Erythroblast (primary cell): ENCODE measurements around the gene GMCL1.
"Not testable (repeated sequence)": the region's sequence is repeated elsewhere in the genome, so short reads cannot be mapped to it uniquely, and the experiment has no call there.

Experiments
- DNase-seq, 2 experiments: peaks; one replicate each; lab custom pipeline; 2025; lab: John Stamatoyannopoulos, UW
- GATA1 ChIP-seq: IDR thresholded peaks from 2 replicates; pipeline ENCODE4 v1.6.1; 2011; ENCODE audit warnings: low read depth, mild to moderate bottlenecking, control low read depth, low read length, moderate library complexity
- POLR2A ChIP-seq: IDR thresholded peaks from 2 replicates; pipeline ENCODE4 v1.6.1; 2011; ENCODE audit warnings: mild to moderate bottlenecking, low read length

Gene GMCL1

GRCh38 chr2:69798290-69798908 is 31.1 kb upstream of the GMCL1 start:
- TF ChIP-seq GATA1, result no peak
- no peak for TF ChIP-seq POLR2A
- DNase-seq, result no peak

GRCh38 chr2:69798909-69799526 is 30.4 kb upstream of the GMCL1 start:
- DNase-seq, result peak; percentile 89 to 98
- peak; percentile 43 for TF ChIP-seq POLR2A
- TF ChIP-seq GATA1, result peak; percentile 67

GRCh38 chr2:69801745-69802290 is 27.6 kb upstream of the GMCL1 start:
- no peak for DNase-seq
- TF ChIP-seq GATA1 (no peak), POLR2A (no peak)

- not testable (repeated sequence) for DNase-seq
These were observed 26.6 kb upstream of the GMCL1 start for GRCh38 chr2:69802781-69803367.

GRCh38 chr2:69804416-69804815 is 25.0 kb upstream of the GMCL1 start:
- TF ChIP-seq GATA1 (no peak), POLR2A (no peak)

GRCh38 chr2:69805887-69806286 is 23.6 kb upstream of the GMCL1 start:
- TF ChIP-seq POLR2A, result no peak
- no peak for TF ChIP-seq GATA1
- DNase-seq, result no peak

More at GRCh38 chr2:69804416-69804815, 25.0 kb upstream of the GMCL1 start:
- no peak for DNase-seq

- TF ChIP-seq GATA1 (no peak), POLR2A (no peak)
- DNase-seq, result no peak
These were observed 21.5 kb upstream of the GMCL1 start for GRCh38 chr2:69807821-69808540.

GRCh38 chr2:69810550-69810949 is 18.9 kb upstream of the GMCL1 start:
- no peak for DNase-seq
- no peak for TF ChIP-seq GATA1
- no peak for TF ChIP-seq POLR2A

GRCh38 chr2:69811018-69811417 is 18.4 kb upstream of the GMCL1 start:
- TF ChIP-seq POLR2A (no peak), GATA1 (no peak)
- DNase-seq, result no peak

GRCh38 chr2:69811591-69811990 is 17.9 kb upstream of the GMCL1 start:
- TF ChIP-seq GATA1 (no peak), POLR2A (no peak)
- DNase-seq, result no peak

- no peak for DNase-seq
- TF ChIP-seq POLR2A (no peak), GATA1 (no peak)
These were observed 13.7 kb upstream of the GMCL1 start for GRCh38 chr2:69815717-69816116.

GRCh38 chr2:69816923-69817542 is 12.4 kb upstream of the GMCL1 start:
- peak; percentile 87 to 91 for DNase-seq
- no peak for TF ChIP-seq POLR2A
- no peak for TF ChIP-seq GATA1

GRCh38 chr2:69817729-69818501 is 11.5 kb upstream of the GMCL1 start:
- DNase-seq, result peak; percentile 83 to 86
- no peak for TF ChIP-seq GATA1
- TF ChIP-seq POLR2A, result no peak
